ENCODE measurements around the gene AMMECR1.
"Not testable (repeated sequence)": the region's sequence is repeated elsewhere in the genome, so short reads cannot be mapped to it uniquely, and the experiment has no call there.

Gene AMMECR1

DNA sequence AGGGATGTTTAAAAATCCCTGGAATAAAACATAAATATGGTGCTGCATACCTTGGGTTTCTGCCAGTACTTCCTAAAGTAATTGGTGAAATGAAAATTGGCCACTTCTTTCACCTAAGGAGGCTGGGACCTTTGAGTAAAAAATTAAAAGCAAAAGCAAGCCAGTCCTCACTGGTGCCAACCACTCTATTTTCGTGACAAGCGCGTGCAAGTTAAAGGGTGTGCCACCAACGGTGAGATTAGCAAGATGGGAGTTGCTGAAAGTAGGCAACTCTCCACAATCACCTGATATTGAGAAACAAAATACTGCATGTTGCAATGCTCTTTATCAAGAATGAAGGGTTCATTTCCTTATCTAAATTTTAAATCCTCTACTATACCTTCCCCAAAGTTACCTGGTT is 21.1 kb upstream of the AMMECR1 start:
- Histone ChIP-seq H3K4me2 (ENCODE audit: low read depth, low read length) (no peak overlapping the region), H3K27ac (ENCODE audit: low read length) (no peak overlapping the region), H2AFZ (ENCODE audit: low read length) (no peak overlapping the region), H3K4me1 (ENCODE audit: low read length) (no peaks in the 10 kb centered on the region), H3K4me3 (ENCODE audit: low read length) (no peak overlapping the region), H3K27me3 (replicated peaks; ENCODE audit: insufficient read depth, low read length) (no peaks in the 10 kb centered on the region), H4K20me1 (ENCODE audit: insufficient read depth, low read length) (no peaks in the 10 kb centered on the region), H3K9me2 (replicated peaks; ENCODE audit: insufficient read depth, low read length) (no peaks in the 10 kb centered on the region), H3K9me3 (replicated peaks; ENCODE audit: insufficient read depth, low read length) (no peaks in the 10 kb centered on the region), H3K79me2 (ENCODE audit: low read length) (no peaks in the 10 kb centered on the region), H3K36me3 (replicated peaks; ENCODE audit: insufficient read depth, low read length) (no peaks in the 10 kb centered on the region), H3F3A (ENCODE audit: insufficient read depth, low read length) (no peaks in the 10 kb centered on the region), H3K9ac (ENCODE audit: low read length) (no peak overlapping the region)
- TF ChIP-seq EZH2 (optimal IDR thresholded peaks at IDR 0.05; ENCODE audit: low read depth, low read length), result no peak
- DNase-seq, result no peak

GRCh38 chrX:110333458-110333857 is 15.6 kb upstream of the AMMECR1 start:
- H3K4me1 ChIP-seq (ENCODE audit: low read length); H3K4me3 ChIP-seq (ENCODE audit: low read length); H3K36me3 ChIP-seq (replicated peaks; ENCODE audit: insufficient read depth, low read length); H3K27ac ChIP-seq (ENCODE audit: low read length); DNase-seq; H3K79me2 ChIP-seq (ENCODE audit: low read length); H3K9me3 ChIP-seq (replicated peaks; ENCODE audit: insufficient read depth, low read length); H3K9me2 ChIP-seq (replicated peaks; ENCODE audit: insufficient read depth, low read length); H3K9ac ChIP-seq (ENCODE audit: low read length); H3K27me3 ChIP-seq (replicated peaks; ENCODE audit: insufficient read depth, low read length); H2AFZ ChIP-seq (ENCODE audit: low read length); H3F3A ChIP-seq (ENCODE audit: insufficient read depth, low read length); H3K4me2 ChIP-seq (ENCODE audit: low read depth, low read length); H4K20me1 ChIP-seq (ENCODE audit: insufficient read depth, low read length): not testable (repeated sequence)

DNA sequence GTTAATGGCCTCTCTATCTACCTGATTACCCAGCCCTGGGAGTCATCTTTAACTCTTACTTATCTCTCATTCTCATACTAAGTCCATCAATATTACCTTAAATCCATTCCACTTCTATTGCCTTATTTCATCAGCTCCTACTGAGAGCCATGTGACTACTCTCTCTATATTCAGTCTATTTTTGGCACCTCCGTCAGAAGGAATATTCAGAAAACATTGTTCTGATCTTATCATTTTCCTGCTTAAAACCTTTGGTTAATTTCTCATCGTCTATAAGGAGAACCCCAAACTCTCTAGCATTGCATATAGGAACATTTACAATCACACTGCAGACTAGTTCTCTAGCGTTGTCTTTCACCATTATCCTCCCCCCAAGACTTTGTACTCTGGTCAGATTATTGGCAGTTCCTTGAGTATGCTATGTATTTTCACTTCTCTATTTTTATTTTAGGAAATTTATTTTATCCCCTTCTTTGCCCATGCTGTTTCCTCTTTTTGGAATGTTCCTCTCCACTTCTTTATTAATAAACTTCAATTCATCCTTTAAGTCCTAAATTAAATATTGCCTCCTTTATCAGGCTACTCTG is 13.7 kb upstream of the AMMECR1 start:
- Histone ChIP-seq H3K79me2 (ENCODE audit: low read length) (no peaks in the 10 kb centered on the region), H3K4me3 (ENCODE audit: low read length) (no peak overlapping the region), H3K4me2 (ENCODE audit: low read depth, low read length) (no peak overlapping the region), H3K9ac (ENCODE audit: low read length) (no peak overlapping the region), H3K27me3 (replicated peaks; ENCODE audit: insufficient read depth, low read length) (no peaks in the 10 kb centered on the region), H3K4me1 (ENCODE audit: low read length) (0 out of 2 replicates have a peak, but pooled peaks cover 3% of the 10 kb centered on the region), H3F3A (ENCODE audit: insufficient read depth, low read length) (no peaks in the 10 kb centered on the region), H3K27ac (ENCODE audit: low read length) (no peak overlapping the region), H4K20me1 (ENCODE audit: insufficient read depth, low read length) (no peaks in the 10 kb centered on the region), H3K9me2 (replicated peaks; ENCODE audit: insufficient read depth, low read length) (no peaks in the 10 kb centered on the region), H2AFZ (ENCODE audit: low read length) (no peak overlapping the region), H3K36me3 (replicated peaks; ENCODE audit: insufficient read depth, low read length) (no peaks in the 10 kb centered on the region), H3K9me3 (replicated peaks; ENCODE audit: insufficient read depth, low read length) (no peaks in the 10 kb centered on the region)
- no peak for TF ChIP-seq EZH2phosphoT487 (IDR thresholded peaks at IDR 0.05; ENCODE audit: low read length)
- no peak for TF ChIP-seq CTCF (IDR thresholded peaks at IDR 0.05; ENCODE audit: low read length)
- DNase-seq, result no peak

DNA sequence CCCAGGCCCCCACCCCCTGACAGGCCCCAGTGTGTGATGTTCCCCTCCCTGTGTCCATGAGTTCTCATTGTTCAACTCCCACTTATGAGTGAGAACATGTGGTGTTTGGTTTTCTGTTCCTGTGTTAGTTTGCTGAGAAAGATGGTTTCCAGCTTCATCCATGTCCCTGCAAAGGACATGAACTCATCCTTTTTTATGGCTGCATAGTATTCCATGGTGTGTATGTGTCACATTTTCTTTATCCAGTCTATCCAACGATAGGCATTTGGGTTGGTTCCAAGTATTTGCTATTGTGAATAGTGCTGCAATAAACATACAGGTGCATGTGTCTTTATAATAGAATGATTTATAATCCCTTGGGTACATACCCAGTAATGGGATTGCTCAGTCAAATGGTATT is 10.7 kb upstream of the AMMECR1 start:
- H3K4me1 ChIP-seq (ENCODE audit: low read length); H3K36me3 ChIP-seq (replicated peaks; ENCODE audit: insufficient read depth, low read length); H2AFZ ChIP-seq (ENCODE audit: low read length); DNase-seq; H3K9ac ChIP-seq (ENCODE audit: low read length); H3K9me3 ChIP-seq (replicated peaks; ENCODE audit: insufficient read depth, low read length); H3K4me3 ChIP-seq (ENCODE audit: low read length); H3K27me3 ChIP-seq (replicated peaks; ENCODE audit: insufficient read depth, low read length); H3K79me2 ChIP-seq (ENCODE audit: low read length); H3K9me2 ChIP-seq (replicated peaks; ENCODE audit: insufficient read depth, low read length); H3K4me2 ChIP-seq (ENCODE audit: low read depth, low read length); H3F3A ChIP-seq (ENCODE audit: insufficient read depth, low read length); H4K20me1 ChIP-seq (ENCODE audit: insufficient read depth, low read length); H3K27ac ChIP-seq (ENCODE audit: low read length): not testable (repeated sequence)

DNA sequence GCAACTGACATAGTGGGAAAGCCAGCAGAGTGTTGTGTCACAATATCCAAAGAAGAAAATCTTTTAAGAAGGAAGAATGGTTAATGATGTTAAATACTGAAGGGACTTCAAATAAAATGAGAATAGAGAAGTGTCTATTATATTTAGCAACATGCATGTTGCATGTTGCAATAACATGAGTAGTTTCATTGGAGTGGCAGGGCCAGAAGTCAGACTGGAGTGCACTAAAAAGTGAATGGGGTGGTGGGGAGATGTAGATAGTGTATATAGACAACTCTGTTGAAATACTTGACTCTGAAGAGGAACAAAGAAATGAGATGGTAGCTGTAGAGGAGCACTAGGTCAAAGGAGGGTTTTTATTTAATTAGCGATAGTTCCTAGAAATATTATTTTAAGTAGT is 9.5 kb upstream of the AMMECR1 start:
- no peaks in the 10 kb centered on the region for H3K9me3 ChIP-seq (replicated peaks; ENCODE audit: insufficient read depth, low read length)
- no peaks in the 10 kb centered on the region for H3K36me3 ChIP-seq (replicated peaks; ENCODE audit: insufficient read depth, low read length)
- no peak overlapping the region for H3K4me3 ChIP-seq (ENCODE audit: low read length)
- no peaks in the 10 kb centered on the region for H3K79me2 ChIP-seq (ENCODE audit: low read length)
- H3K27ac ChIP-seq (ENCODE audit: low read length), result no peak overlapping the region
- H3K4me1 ChIP-seq (ENCODE audit: low read length), result 0 out of 2 replicates have a peak, but pooled peaks cover 3% of the 10 kb centered on the region
- H3K27me3 ChIP-seq (replicated peaks; ENCODE audit: insufficient read depth, low read length), result no peaks in the 10 kb centered on the region
- H3K9me2 ChIP-seq (replicated peaks; ENCODE audit: insufficient read depth, low read length), result no peaks in the 10 kb centered on the region
- no peaks in the 10 kb centered on the region for H4K20me1 ChIP-seq (ENCODE audit: insufficient read depth, low read length)
- H2AFZ ChIP-seq (ENCODE audit: low read length), result no peak overlapping the region
- H3K9ac ChIP-seq (ENCODE audit: low read length), result no peak overlapping the region
- DNase-seq, result no peak
- no peak overlapping the region for H3K4me2 ChIP-seq (ENCODE audit: low read depth, low read length)
- no peak for TF ChIP-seq CTCF (IDR thresholded peaks at IDR 0.05; ENCODE audit: low read length)
- TF ChIP-seq EZH2phosphoT487 (IDR thresholded peaks at IDR 0.05; ENCODE audit: low read length), result no peak
- no peak for TF ChIP-seq EZH2 (optimal IDR thresholded peaks at IDR 0.05; ENCODE audit: low read depth, low read length)
- H3F3A ChIP-seq (ENCODE audit: insufficient read depth, low read length), result no peaks in the 10 kb centered on the region

All from MM.1S (cell line).